Measurements from ENCODE around the gene CPED1.
"Not testable (repeated sequence)": the region's sequence is repeated elsewhere in the genome, so short reads cannot be mapped to it uniquely, and the experiment has no call there.

Gene CPED1

DNA sequence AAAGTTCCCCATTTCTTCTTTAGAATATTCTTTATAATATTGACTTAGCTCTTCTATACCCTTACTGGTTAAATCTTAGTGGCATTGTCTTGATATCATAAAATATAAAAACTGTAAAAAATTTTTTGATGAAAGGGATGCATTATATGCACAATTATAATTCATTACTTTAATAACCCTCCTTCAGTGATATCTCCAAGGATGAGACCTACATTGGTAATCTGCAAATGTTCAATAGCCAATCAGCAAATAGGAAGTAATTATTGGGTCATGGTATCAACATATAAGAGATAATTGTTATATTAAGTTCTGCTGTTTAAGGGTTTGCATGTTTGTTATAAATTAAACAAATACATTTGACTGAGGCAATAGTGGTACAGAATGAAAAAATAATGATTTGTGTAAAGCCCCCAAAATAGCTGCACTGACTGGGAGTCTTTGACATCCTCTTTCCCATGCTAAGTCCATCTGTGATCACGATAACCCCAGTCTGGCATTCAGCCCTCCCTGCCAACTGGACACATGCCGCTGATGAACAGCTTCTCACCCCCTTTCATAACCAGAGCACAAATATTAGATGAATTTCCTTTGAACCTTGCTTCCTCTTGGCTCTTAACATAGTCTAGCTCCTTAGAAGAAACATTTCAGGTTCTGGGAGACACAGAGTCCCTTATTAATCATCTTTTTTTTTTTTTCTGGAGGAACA is 169.5 kb downstream of the CPED1 start:
- no peak for DNase-seq

GRCh38 chr7:121158665-121159064 is 170.2 kb downstream of the CPED1 start:
- no peak for DNase-seq

DNA sequence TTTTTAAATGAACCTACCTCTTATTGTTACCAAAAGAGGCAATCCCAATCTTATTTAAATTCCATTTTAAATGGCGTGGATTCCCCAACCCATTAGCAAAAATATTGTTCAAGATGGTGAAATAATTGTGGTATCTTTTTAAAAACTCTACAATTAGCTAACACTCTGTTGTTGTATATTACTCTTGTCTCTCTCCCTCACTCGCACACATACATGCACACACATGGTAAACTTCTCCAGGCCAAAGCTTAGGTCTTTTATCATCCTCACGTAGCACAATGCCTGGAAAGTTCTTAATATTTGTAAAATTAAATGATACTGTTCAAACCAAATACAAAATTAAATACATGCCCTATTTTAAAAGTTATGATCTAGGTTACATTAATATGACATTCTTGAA is 171.0 kb downstream of the CPED1 start:
- DNase-seq = no peak

DNA sequence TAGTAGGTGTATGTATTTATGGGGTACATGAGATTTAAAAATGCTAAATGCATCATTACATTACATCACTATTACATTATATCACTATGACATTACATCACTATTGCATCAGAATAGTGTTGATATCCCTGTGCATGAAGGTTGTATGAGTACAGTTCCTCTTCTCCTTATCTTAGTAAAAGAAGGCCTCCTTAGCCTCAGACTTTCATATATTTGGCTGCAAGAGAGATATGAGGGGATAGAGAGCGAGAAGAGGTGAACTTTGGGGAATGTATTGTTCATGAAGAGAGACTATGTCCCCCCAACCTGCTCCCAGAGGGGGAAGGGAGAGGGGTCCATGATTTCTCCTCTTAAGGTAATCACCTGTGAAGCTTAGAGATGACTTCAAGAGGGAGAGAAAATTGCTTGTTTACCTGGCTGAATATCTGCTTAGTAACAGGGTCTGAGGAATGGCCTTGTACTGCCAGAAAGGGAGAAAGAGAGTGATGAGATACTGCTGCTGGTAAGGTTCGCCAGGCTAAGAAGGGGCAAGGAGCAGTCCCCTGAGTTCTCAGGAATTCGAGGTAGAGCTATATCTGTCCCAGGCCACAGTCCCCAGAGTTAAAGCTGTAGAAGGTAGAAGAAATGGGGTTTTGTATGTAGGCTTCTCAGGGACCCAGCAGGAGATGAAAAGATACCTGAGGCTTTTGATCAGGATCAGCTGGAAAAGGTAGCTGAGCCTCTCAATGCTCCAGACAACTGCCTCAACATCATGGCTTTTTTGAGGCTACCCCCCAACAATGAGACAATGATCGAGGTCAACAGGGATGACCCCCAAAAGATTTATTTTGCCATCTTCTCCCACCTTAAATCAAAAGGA is 171.9 kb downstream of the CPED1 start:
- no peak for DNase-seq

DNA sequence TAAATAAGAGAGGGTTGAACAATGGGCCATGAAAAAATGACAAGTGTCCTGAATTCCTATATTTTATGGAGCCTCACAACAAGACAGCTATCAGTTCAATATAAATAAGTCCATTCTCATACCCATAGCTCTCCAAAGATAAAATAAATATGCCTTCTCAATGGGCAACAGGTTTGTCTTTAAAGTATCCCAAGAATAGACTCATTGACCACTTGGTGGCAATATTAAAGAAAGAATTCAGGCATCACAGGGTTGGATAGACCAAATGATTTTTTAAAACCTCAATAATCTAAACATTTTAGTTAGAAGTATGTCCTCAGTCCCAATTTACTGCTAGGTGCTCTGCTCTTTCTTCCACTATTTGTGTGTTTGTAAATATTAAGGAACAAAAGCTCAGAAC is 175.2 kb downstream of the CPED1 start:
- no peak for DNase-seq

DNA sequence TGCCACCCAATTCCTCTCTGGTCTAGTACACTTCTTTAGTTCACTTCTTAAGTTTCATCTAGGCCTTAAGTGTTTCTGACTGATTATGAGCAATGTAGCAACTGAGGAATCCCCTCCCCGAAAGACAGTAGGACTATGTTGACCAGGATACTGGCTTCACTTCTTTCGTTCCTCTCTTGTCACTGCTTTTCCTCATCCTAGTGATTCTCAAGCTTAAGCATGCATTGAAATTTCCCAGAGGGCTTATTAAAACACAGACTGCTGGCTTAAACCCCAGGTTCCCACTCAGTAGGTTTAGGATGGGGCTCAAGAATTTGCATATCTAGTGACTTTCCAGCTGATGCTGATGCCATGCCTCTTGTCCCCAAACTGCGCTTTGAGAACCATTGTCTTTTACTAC is 175.7 kb downstream of the CPED1 start:
- DNase-seq = no peak

- no peak for DNase-seq
Measured at GRCh38 chr7:121166916-121167315, 178.4 kb downstream of the CPED1 start.

GRCh38 chr7:121167971-121168370 is 179.5 kb downstream of the CPED1 start:
- DNase-seq = no peak

GRCh38 chr7:121169469-121169868 is 181.0 kb downstream of the CPED1 start:
- no peak for DNase-seq

GRCh38 chr7:121172484-121172883 is 184.0 kb downstream of the CPED1 start:
- DNase-seq = no peak

GRCh38 chr7:121175826-121176225 is 187.3 kb downstream of the CPED1 start:
- DNase-seq = no peak

DNA sequence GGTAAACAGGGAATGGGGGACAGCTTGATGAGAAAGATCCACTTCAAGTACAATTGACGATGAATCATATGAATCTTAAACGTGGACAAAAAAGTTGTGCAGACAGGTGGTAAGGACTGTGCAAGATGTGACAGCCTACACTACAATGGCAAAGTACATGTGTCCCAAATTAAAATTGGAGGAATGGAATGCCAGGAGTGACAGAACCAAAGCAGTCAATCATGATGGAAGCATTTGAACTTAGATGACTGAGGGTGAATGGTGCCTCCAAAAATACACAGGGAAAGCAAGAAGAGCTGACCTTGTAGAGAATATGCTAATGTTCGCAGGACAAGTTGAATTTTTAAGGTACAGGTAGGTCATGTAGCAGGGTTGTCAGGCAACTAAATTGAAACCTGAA is 189.9 kb downstream of the CPED1 start:
- no peak for DNase-seq

GRCh38 chr7:121178869-121179497 is 190.5 kb downstream of the CPED1 start:
- DNase-seq = no peak

DNA sequence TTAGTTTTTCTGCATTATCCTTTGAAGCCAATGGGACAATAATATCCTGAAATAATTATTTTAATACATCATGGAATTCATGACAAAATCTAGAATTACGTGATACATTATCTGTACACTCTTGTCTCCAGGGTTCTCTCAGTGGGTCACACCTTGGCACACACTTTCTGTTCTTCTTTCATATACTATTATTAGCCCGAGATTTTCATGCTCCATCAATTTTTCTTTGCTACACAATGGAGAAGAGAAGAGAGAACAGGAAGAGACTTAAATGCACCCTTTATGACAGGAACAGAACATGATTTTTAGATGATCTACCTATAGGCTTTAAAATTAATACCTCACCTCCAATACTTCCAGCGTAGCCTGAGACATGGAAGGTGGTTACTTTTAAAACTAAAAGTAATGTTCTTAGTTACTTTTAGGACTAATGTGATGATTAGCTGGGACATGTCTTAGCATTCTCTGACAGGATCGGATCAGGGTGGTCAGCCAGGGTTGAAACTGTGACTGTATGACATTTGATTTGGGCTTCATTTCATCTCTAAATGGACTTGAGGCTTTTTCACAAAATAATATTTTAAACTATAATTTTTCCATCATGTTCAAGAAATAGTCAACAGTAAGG is 192.0 kb downstream of the CPED1 start:
- no peak for DNase-seq

DNA sequence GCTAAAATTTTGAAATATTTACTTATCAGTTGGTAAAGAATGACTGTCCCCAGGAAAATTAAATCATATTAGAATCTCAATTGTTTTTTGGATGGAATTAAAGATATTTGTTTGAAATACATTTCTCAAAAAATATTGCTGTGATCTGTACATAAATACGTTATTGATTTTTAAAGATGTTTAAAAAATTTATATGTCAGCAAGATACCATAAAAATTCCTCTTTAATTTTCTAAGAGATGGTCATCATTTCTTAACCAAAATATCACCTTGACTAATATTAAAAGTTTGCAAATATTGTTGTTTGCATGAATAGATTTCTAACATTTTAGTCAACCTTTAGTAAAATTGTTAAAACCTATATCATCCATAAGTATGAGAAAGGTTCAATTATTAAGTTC is 192.8 kb downstream of the CPED1 start:
- DNase-seq = no peak

- no peak for DNase-seq
Measured at GRCh38 chr7:121182281-121182680, 193.8 kb downstream of the CPED1 start.

DNA sequence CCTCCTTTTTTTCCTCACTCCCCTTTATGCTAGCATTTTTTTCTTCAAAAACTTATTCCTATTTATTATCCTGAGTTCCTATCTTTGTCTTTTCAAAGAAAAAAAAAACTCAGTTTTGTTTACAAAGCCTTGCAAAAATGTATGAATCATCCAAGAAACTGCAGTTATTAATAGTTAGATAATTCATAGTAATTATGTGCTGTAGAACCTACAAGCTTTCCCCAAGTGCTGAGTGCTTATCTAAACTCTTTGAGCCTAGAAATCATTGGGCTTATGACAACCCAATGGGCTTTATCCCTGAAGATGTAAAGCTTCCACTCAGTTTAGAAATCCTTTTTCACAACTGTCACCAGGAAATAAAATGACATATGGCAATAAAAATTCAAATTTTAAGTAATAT is 194.4 kb downstream of the CPED1 start:
- DNase-seq = no peak

DNA sequence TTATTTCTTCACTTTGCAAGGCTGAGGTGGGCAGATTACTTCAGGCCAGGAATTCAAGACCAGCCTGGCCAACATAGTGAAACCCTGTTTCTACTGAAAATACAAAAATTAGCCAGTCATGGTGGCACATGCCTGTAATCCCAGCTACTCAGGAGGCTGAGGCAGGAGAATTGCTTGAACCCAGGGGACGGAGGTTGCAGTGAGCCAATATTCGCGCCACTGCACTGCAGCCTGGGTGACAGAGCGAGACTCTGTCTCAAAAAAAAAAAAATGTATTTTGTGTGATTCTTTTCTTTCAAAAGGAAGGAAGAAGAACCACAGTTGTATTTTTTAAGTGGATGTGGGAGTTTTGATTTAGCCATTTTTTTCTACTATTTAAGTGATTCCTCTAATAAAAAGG is 195.4 kb downstream of the CPED1 start:
- not testable (repeated sequence) for DNase-seq

DNA sequence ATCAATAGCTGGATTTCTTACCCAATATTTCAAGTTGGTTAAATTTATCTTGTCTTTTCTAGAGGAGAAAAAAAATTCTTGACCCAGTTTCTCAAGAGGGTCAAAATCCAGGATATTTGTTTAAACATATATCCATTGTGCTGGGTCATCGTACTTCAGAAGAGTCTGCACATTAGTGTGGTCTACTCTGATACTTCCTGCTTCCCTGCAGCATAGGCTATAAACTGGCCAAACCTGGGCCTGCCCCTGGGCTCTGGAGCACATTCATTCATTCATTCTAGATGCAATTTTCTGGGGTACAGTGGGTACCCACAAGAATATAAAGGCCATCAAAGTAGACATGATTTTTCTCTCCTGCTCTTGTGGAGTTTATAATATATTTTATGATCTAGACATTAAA is 198.2 kb downstream of the CPED1 start:
- DNase-seq = no peak

GRCh38 chr7:121187222-121187621 is 198.7 kb downstream of the CPED1 start:
- DNase-seq = no peak

DNA sequence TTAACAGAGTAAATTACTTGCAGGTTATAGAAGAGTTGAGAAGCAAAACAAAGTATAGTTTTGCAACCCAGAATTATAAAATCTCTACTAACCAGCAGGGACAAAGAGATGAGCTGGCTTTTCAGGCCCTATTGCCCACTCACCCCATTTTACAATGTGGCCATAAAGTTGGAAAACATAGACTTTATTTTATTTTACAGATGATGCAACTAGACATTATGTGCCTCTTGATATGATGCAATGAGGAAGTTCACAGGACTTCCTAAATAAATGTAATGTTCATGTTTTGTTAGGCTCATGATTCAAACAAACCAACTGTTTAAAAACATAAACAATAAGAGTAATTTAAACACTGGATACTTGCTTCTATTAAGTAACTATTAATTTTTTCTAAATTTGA is 199.2 kb downstream of the CPED1 start:
- DNase-seq = no peak

DNA sequence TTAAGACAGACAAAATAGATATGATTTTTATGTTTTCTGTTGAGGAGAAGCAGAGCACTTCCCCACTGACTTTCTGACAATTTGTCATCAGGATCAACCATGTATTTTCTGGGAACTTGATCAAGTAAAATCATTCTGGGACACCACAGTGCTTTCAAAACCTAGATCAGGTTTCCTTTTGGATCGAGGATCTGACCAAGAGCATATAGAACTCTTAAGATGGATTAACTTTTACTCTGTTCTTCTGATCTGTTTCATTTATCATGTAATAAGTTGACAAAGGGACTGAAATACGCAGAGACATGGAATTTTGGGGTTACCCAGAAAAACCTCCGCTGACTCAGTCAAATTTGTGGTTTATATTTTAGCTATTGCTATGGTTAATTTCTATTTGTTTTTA is 204.3 kb downstream of the CPED1 start:
- DNase-seq = no peak

DNA sequence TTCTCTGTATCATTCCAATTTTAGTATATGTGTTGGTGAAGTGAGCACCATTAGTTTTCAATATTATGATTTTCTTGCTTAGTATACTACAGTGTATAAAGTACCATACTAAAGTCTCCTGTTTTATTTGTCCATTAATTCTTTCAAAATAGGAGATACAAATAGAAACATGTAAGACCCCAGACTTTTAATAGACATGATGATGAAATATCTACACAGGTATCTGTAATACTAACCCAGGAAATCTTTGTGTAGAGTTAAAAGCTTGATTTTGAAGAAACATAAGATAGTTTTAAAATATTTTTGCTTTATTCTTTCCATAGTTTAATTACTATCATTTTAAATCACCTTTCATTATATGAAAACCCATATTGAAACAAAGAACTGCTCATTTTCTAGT is 206.5 kb downstream of the CPED1 start:
- no peak for DNase-seq

- DNase-seq = no peak
Measured at GRCh38 chr7:121195874-121196273, 207.4 kb downstream of the CPED1 start.
